HepG2 (cell line): ENCODE results near the gene SLC12A9. TPM values are rescaled to one million over a fixed set of nuclear protein-coding genes. Genes with fewer than 3 reads are reported as not detected.

Experiments
- AKAP8 ChIP-seq: sonication (generic); formaldehyde crosslinking; IDR thresholded peaks from 2 replicates; pipeline ENCODE4 v1.5.1; 2020; ENCODE audit warnings: mild to moderate bottlenecking, missing genetic modification reagents
- ATF7 ChIP-seq, 2 experiments: fragments of 450-650 bp in 1 of 2; sonication (generic) in 1 of 2; formaldehyde crosslinking in 1 of 2; IDR thresholded peaks; 2 replicates each; pipeline versions ENCODE4 v1.4.0 to v1.6.1; 2016 to 2020; ENCODE audit warnings: antibody characterized with exemption in 1 of 2, mild to moderate bottlenecking in 1 of 2, missing genetic modification reagents in 1 of 2
- CEBPZ ChIP-seq: IDR thresholded peaks from 2 replicates; pipeline ENCODE4 v1.6.1; 2012; ENCODE audit warnings: low read length, improper control_type of control experiment
- CTCF ChIP-seq: sonication (generic); formaldehyde crosslinking; IDR thresholded peaks from 2 replicates; pipeline ENCODE4 v1.5.0; 2020; ENCODE audit warnings: mild to moderate bottlenecking, missing genetic modification reagents, moderate library complexity
- ETS1 ChIP-seq: sonication (generic); formaldehyde crosslinking; IDR thresholded peaks from 2 replicates; pipeline ENCODE4 v1.4.0; 2020; ENCODE audit warnings: missing genetic modification reagents
- NFAT5 ChIP-seq: sonication (generic); formaldehyde crosslinking; IDR thresholded peaks from 2 replicates; pipeline ENCODE4 v1.4.0; 2020; ENCODE audit warnings: missing genetic modification reagents
- TIGD3 ChIP-seq: sonication (generic); formaldehyde crosslinking; IDR thresholded peaks from 2 replicates; pipeline ENCODE4 v1.5.1; 2020; ENCODE audit warnings: mild to moderate bottlenecking, missing genetic modification reagents, borderline replicate concordance
- ZC3H13 ChIP-seq: sonication (generic); formaldehyde crosslinking; IDR thresholded peaks from 2 replicates; pipeline ENCODE4 v1.8.1; 2023; ENCODE audit warnings: mild to moderate bottlenecking, missing genetic modification reagents, moderate library complexity
- ZNF180 ChIP-seq: sonication (generic); formaldehyde crosslinking; IDR thresholded peaks from 2 replicates; pipeline ENCODE4 v1.4.0; 2020; ENCODE audit warnings: low read depth, missing genetic modification reagents, borderline replicate concordance
- ZNF564 ChIP-seq: sonication (generic); formaldehyde crosslinking; IDR thresholded peaks from 2 replicates; pipeline ENCODE4 v1.8.1; 2023; ENCODE audit warnings: mild to moderate bottlenecking, missing genetic modification reagents
- polyA plus RNA-seq, 8 experiments: library from polyadenylated mRNA; depleted of rRNA in 3 of 8; stranded (reverse) in 7 of 8; unstranded in 1 of 8; fragments of >200 nt; fragmentation: Illumina TruSeq in 4 of 8; extraction: Trizol in 4 of 8; gene quantifications; 2 replicates each; pipeline versions ENCODE4 v1.2.1 to v1.2.3, GENCODE V29; 2011 to 2016; ENCODE audit warnings: low read depth in 4 of 8, missing spikeins in 1 of 8, mixed read lengths in 1 of 8; ENCODE audit not compliant: insufficient read depth in 1 of 8
- total RNA-seq, 5 experiments: library from RNA; depleted of rRNA; stranded (reverse); fragments of >200 nt; fragmentation: Illumina TruSeq; extraction: Trizol; gene quantifications; 2 replicates each; pipeline ENCODE4 v1.2.3, GENCODE V29; 2016; ENCODE audit warnings: low read depth in 1 of 5

SLC12A9 gene
- total and polyA plus RNA-seq, 2 of the 13 experiments (the other 11 are each of a cell fraction or from before 2014, with no cell fraction given), result 8.7 to 16.6 TPM

GRCh38 chr7:100874577-100875355, 22.3 kb downstream of the SLC12A9 start, which contains the start of gene SRRT (continued):
- TF ChIP-seq TIGD3 (CRISPR knock-in tag), result no peak
- TF ChIP-seq ZC3H13 (CRISPR knock-in tag), result peak; percentile 83
- TF ChIP-seq NFAT5 (CRISPR knock-in tag), result 0 out of 2 replicates have a peak, but pooled peaks have one; percentile 12
- TF ChIP-seq CEBPZ, result no peak
- TF ChIP-seq ZNF564, result peak; percentile 96
- TF ChIP-seq AKAP8, result 0 out of 2 replicates have a peak, but pooled peaks have one; percentile 58
- peak; percentile 16 for TF ChIP-seq CTCF (CRISPR knock-in tag)
- TF ChIP-seq ATF7 (IDR thresholded peaks at IDR 0.05), result no peak
- TF ChIP-seq ATF7 (CRISPR knock-in tag; IDR thresholded peaks at IDR 0.05), result peak; percentile 25; the same call in 1 of the 2 replicates
- TF ChIP-seq ETS1, result no peak
- TF ChIP-seq ZNF180 (CRISPR knock-in tag), result no peak
